ENCODE results near the gene OR2H2. TPM values are rescaled to one million over a fixed set of nuclear protein-coding genes. Genes with fewer than 3 reads are reported as not detected.
A peak's percentile ranks its signal among the peaks of the same experiment; 100 is the strongest.

Gene OR2H2
- polyA plus RNA-seq, 1 donor: 0.03 TPM

DNA sequence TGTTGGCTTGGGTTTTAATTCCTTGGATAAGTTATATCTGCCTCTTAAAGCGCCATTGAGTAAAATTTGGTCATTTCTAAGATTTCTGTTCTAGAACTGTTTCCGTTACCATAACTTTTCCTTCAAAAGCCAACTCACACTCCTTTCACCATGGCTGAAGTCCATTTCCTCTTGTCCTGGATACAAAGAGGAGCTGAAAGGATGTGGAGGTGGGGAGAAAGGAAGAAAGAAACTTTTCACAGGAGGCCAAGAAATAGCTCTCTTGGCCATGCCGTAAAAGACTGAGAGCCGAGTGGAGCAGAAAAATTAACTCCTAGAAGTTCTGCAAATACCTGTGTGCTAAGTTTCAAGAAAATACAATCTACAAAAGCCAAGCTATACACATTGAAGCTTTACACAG is 26.5 kb downstream of the OR2H2 start:
- Histone ChIP-seq H3K27ac (ENCODE audit: low read length) (no peak overlapping the region), H3K4me1 (ENCODE audit: control insufficient read depth, insufficient read depth, low read length) (no peaks in the 10 kb centered on the region), H3K27me3 (ENCODE audit: control insufficient read depth, insufficient read depth, low read length) (no peaks in the 10 kb centered on the region), H3K4me3 (ENCODE audit: low read length) (no peak overlapping the region), H3K36me3 (ENCODE audit: control insufficient read depth, insufficient read depth, low read length) (peaks cover 15% of the 10 kb centered on the region), H3K9me3 (ENCODE audit: control insufficient read depth, low read depth, low read length) (no peaks in the 10 kb centered on the region)
- WGBS (ENCODE audit: insufficient coverage, low lambda C conversion rate): 94% methylated on average over 2 of the region's 4 CpGs
- DNase-seq: no peak

DNA sequence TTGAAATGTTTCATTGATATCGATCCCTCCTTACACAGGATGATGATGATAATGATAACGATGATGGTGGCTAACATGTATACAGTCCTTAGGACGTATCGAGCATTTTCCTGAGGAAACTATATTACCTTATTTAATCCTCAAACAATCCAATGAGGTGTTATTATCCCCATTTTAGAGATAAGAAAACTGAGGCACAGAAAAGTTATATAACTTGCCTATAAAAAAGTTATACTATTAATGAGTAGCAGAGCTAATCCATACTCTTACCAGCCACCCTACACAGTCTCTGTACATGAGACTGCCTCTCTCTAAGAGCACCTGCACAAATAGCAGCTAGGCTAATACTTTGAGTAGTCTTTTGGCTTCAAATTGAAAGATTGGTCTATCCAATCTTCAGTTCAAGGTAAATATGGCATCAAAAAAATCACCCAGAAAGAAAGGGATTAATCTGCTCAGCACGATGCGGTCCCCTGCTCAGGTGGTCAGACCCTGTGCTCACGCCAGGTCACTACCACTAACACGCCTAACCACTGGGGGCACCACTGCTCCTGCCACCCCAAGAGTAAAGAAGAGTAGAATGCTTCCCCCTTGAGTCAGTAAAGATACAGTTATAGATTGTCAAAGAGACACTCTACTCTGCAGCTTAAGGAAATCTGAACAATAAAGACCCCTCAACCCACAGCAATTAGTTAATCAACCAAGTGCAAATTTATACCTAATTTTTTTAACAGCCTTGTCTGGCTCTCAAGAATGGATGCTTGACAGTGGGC is 33.0 kb downstream of the OR2H2 start:
- no peak for DNase-seq
- 100% methylated on average over 2 of the region's 8 CpGs for WGBS (ENCODE audit: insufficient coverage, low lambda C conversion rate)
- Histone ChIP-seq H3K36me3 (ENCODE audit: control insufficient read depth, insufficient read depth, low read length) (peaks cover 17% of the 10 kb centered on the region), H3K4me3 (ENCODE audit: low read length) (no peak overlapping the region), H3K27me3 (ENCODE audit: control insufficient read depth, insufficient read depth, low read length) (no peaks in the 10 kb centered on the region), H3K9me3 (ENCODE audit: control insufficient read depth, low read depth, low read length) (no peaks in the 10 kb centered on the region), H3K27ac (ENCODE audit: low read length) (no peak overlapping the region), H3K4me1 (ENCODE audit: control insufficient read depth, insufficient read depth, low read length) (no peaks in the 10 kb centered on the region)

- H3K27ac ChIP-seq (ENCODE audit: low read length): no peak overlapping the region
- 100% methylated on average over 1 of the region's 1 CpG for WGBS (ENCODE audit: insufficient coverage, low lambda C conversion rate)
These were observed 34.7 kb downstream of the OR2H2 start for GRCh38 chr6:29619578-29620160.

DNA sequence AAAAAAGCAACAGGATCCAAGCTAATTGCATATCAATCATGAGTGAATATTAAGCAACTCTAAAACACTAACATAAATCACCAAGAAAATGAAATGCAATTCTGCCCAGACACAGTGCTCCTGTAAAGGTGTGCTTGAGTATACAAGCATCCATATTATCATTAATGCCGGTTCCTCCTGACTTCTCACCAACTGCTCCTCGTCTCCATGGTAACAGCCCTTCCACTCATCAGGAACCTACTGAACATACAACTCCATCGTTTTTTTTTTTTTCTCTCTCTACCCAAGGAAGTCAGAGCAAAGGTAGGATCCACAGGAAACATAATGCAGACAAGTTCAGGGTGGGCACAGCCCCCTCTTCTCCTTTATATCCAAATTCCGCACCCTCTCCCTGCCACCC is 35.7 kb downstream of the OR2H2 start:
- Histone ChIP-seq H3K4me1 (ENCODE audit: control insufficient read depth, insufficient read depth, low read length) (no peaks in the 10 kb centered on the region), H3K36me3 (ENCODE audit: control insufficient read depth, insufficient read depth, low read length) (peaks cover 13% of the 10 kb centered on the region), H3K27me3 (ENCODE audit: control insufficient read depth, insufficient read depth, low read length) (peaks cover 18% of the 10 kb centered on the region), H3K27ac (ENCODE audit: low read length) (no peak overlapping the region), H3K4me3 (ENCODE audit: low read length) (no peak overlapping the region), H3K9me3 (ENCODE audit: control insufficient read depth, low read depth, low read length) (no peaks in the 10 kb centered on the region)
- 70% methylated on average over 1 of the region's 4 CpGs for WGBS (ENCODE audit: insufficient coverage, low lambda C conversion rate)
- DNase-seq: no peak

More at GRCh38 chr6:29619578-29620160, 34.7 kb downstream of the OR2H2 start:
- Histone ChIP-seq H3K9me3 (ENCODE audit: control insufficient read depth, low read depth, low read length) (no peaks in the 10 kb centered on the region), H3K36me3 (ENCODE audit: control insufficient read depth, insufficient read depth, low read length) (peaks cover 13% of the 10 kb centered on the region), H3K27me3 (ENCODE audit: control insufficient read depth, insufficient read depth, low read length) (peaks cover 11% of the 10 kb centered on the region), H3K4me1 (ENCODE audit: control insufficient read depth, insufficient read depth, low read length) (no peaks in the 10 kb centered on the region), H3K4me3 (ENCODE audit: low read length) (no peak overlapping the region)
- DNase-seq: no peak

DNA sequence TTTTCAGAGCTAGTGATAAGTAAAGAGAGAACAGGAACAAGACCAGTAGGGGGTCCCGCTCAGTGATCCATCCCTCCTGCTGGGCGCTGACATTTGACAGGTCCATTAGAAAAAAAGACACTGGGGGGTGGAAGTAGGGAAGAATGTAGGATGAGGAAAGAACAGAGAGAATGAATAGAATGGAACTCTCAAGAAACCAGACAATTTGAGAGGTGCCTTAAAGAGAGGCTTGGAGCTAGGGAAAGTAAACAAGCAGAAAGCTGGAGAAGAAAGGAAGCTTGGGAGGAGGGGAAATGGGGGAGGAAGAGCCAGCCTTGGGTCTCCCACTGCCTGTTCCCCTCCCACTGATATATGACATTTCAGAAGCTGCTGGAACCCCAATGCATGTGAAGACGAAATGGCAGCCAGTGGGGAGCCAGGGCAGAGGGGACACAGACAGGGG is 39.6 kb downstream of the OR2H2 start:
- H3K9me3 ChIP-seq (ENCODE audit: control insufficient read depth, low read depth, low read length): no peaks in the 10 kb centered on the region
- no peak overlapping the region for H3K27ac ChIP-seq (ENCODE audit: low read length)
- H3K36me3 ChIP-seq (ENCODE audit: control insufficient read depth, insufficient read depth, low read length): peaks cover 10% of the 10 kb centered on the region
- H3K4me3 ChIP-seq (ENCODE audit: low read length): no peak overlapping the region
- H3K27me3 ChIP-seq (ENCODE audit: control insufficient read depth, insufficient read depth, low read length): peaks cover 56% of the 10 kb centered on the region
- WGBS (ENCODE audit: insufficient coverage, low lambda C conversion rate): no CpG with 5 or more reads among the region's 3 CpGs
- peaks cover 4% of the 10 kb centered on the region for H3K4me1 ChIP-seq (ENCODE audit: control insufficient read depth, insufficient read depth, low read length)
- DNase-seq: no peak

- DNase-seq: no peak
- 18% methylated on average over 2 of the region's 7 CpGs for WGBS (ENCODE audit: insufficient coverage, low lambda C conversion rate)
- Histone ChIP-seq H3K27me3 (ENCODE audit: control insufficient read depth, insufficient read depth, low read length) (peaks cover 64% of the 10 kb centered on the region), H3K4me1 (ENCODE audit: control insufficient read depth, insufficient read depth, low read length) (peaks cover 4% of the 10 kb centered on the region), H3K36me3 (ENCODE audit: control insufficient read depth, insufficient read depth, low read length) (peaks cover 10% of the 10 kb centered on the region), H3K27ac (ENCODE audit: low read length) (no peak overlapping the region), H3K9me3 (ENCODE audit: control insufficient read depth, low read depth, low read length) (no peaks in the 10 kb centered on the region), H3K4me3 (ENCODE audit: low read length) (no peak overlapping the region)
These were observed 40.5 kb downstream of the OR2H2 start for GRCh38 chr6:29625337-29625930.

- no CpG with 5 or more reads among the region's 31 CpGs for WGBS (ENCODE audit: insufficient coverage, low lambda C conversion rate)
- H3K27ac ChIP-seq (ENCODE audit: low read length): no peak overlapping the region
- peaks cover 81% of the 10 kb centered on the region for H3K27me3 ChIP-seq (ENCODE audit: control insufficient read depth, insufficient read depth, low read length)
- H3K36me3 ChIP-seq (ENCODE audit: control insufficient read depth, insufficient read depth, low read length): peaks cover 2% of the 10 kb centered on the region
- peaks cover under 1% of the 10 kb centered on the region for H3K9me3 ChIP-seq (ENCODE audit: control insufficient read depth, low read depth, low read length)
- peaks cover 11% of the 10 kb centered on the region for H3K4me1 ChIP-seq (ENCODE audit: control insufficient read depth, insufficient read depth, low read length)
- peak overlapping the region; percentile 32 for H3K4me3 ChIP-seq (ENCODE audit: low read length)
- no peak for DNase-seq
These were observed 42.2 kb downstream of the OR2H2 start for GRCh38 chr6:29626948-29627754.

DNA sequence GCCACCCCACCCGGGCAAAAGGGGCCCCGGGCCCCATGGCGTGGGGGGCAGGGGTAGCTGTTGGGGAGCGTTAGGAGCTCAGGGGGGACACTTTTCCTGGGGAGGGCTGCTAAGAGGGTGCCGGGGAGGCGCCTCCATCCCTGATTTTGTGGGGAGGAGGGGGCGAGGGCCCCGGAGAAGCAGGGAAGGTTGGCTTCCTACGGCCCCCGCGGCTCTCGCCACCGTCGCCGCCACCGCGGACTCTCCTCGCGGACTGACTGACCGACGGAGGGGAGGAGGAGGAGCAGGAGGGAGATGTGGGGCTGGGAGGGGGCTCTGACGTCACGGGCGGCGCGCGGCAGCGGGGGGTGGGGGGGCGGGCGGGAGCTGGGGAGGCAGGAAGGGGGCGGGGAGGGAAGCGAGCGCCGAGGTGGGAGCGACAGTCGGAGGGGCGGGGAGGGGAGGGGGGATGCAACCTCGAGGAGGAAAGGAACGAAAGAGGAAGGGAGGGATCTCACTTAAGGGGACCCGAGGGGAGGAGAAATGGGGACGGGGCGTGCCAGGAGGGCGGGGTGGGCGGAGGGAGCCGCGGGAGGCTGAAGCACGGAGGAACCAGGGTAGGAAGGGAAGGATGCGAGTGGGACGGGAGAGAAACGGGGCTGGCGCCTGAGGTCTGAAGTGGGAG is 43.0 kb downstream of the OR2H2 start:
- Histone ChIP-seq H3K27me3 (ENCODE audit: control insufficient read depth, insufficient read depth, low read length) (peaks cover 85% of the 10 kb centered on the region), H3K36me3 (ENCODE audit: control insufficient read depth, insufficient read depth, low read length) (no peaks in the 10 kb centered on the region), H3K9me3 (ENCODE audit: control insufficient read depth, low read depth, low read length) (peaks cover 4% of the 10 kb centered on the region), H3K27ac (ENCODE audit: low read length) (peak overlapping the region; percentile 51), H3K4me1 (ENCODE audit: control insufficient read depth, insufficient read depth, low read length) (peaks cover 12% of the 10 kb centered on the region), H3K4me3 (ENCODE audit: low read length) (peak overlapping the region; percentile 43)
- WGBS (ENCODE audit: insufficient coverage, low lambda C conversion rate): no CpG with 5 or more reads among the region's 51 CpGs
- DNase-seq: peak; percentile 45 to 52

DNA sequence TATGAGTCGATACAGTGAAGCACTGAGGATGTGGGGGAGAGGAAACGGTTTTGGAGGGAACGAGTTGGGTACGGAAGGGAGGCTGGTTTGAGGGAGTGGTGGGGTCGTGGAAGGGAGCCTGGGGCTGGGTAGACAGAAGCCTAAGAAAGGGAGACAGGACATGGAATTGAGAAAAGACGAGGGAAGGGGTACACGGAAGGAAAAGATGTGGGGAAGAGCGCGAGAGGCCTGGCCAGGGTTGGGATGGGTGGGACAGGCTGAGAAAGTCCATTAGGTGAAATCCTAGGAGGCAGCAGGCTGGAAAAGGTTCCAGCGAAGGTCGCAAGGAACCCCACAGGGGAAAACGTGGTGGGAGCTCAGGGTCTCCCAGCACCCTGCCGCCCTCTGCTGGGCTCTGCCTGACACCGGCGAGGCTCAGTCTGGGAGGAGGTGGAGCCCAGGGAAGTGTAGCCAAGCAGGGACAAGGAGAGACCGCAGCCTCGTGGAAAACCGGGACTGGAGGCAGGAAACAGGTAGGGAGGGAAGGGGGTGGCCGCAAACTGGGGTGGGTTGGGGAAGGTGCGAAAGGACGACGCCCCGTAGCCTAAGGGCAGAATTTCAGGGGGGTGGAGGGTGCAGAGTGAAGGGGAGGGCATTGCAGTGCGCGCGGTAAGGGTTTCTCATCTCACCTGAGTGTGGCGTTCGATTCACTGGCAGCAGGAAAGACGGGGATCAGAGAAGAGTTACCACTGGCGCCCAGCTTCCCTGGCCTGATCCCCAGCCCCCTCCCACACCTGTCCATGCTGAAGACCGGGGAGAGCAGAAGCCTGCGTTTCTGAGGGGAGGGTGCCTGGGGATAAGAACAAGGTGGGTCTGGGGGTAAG is 43.7 kb downstream of the OR2H2 start:
- H3K27ac ChIP-seq (ENCODE audit: low read length): peak overlapping the region; percentile 51
- peaks cover 89% of the 10 kb centered on the region for H3K27me3 ChIP-seq (ENCODE audit: control insufficient read depth, insufficient read depth, low read length)
- H3K36me3 ChIP-seq (ENCODE audit: control insufficient read depth, insufficient read depth, low read length): no peaks in the 10 kb centered on the region
- DNase-seq: peak; percentile 51 to 52
- peaks cover 12% of the 10 kb centered on the region for H3K4me1 ChIP-seq (ENCODE audit: control insufficient read depth, insufficient read depth, low read length)
- 8% methylated on average over 5 of the region's 32 CpGs for WGBS (ENCODE audit: insufficient coverage, low lambda C conversion rate)
- peaks cover 4% of the 10 kb centered on the region for H3K9me3 ChIP-seq (ENCODE audit: control insufficient read depth, low read depth, low read length)
- H3K4me3 ChIP-seq (ENCODE audit: low read length): peak overlapping the region; percentile 43

Data from large intestine (tissue), 3 donors.